GM19372 (cell line): ENCODE data around the gene OR2B6.
"Not testable (repeated sequence)": the region's sequence is repeated elsewhere in the genome, so short reads cannot be mapped to it uniquely, and the experiment has no call there.

ENCODE experiments used
- ATAC-seq: cut with Tn5 transposase; IDR thresholded peaks from one replicate; pipeline ENCODE4 v1.9.1; 2021; ENCODE audit warnings: mild to moderate bottlenecking, low read depth, moderate library complexity; ENCODE audit not compliant: unreplicated experiment

The OR2B6 gene

GRCh38 chr6:27956941-27957340 is at the start of gene OR2B6:
TSS of gene OR2B6 (plus strand) at chr6:27957241. CDS start at chr6:27957241, 0 bp downstream.
- no peak for ATAC-seq

- ATAC-seq = no peak
These were observed 49.0 kb upstream of the OR2B6 start for GRCh38 chr6:27908017-27908416.

GRCh38 chr6:27911956-27912446 is 45.0 kb upstream of the OR2B6 start, which contains the start of gene OR2B2:
TSS of gene OR2B2 (minus strand) at chr6:27912396. CDS start at chr6:27912319, 77 bp downstream.
- ATAC-seq = no peak

GRCh38 chr6:27922949-27923348 is 34.1 kb upstream of the OR2B6 start:
- no peak for ATAC-seq

GRCh38 chr6:27924179-27924578 is 32.9 kb upstream of the OR2B6 start:
- ATAC-seq = no peak

GRCh38 chr6:27928041-27928440 is 29.0 kb upstream of the OR2B6 start:
- not testable (repeated sequence) for ATAC-seq

- ATAC-seq = not testable (repeated sequence)
These were observed 27.1 kb upstream of the OR2B6 start for GRCh38 chr6:27929930-27930329.

GRCh38 chr6:27931209-27931608 is 25.8 kb upstream of the OR2B6 start:
- ATAC-seq = no peak

- ATAC-seq = no peak
These were observed 16.3 kb upstream of the OR2B6 start for GRCh38 chr6:27940766-27941165.

- not testable (repeated sequence) for ATAC-seq
These were observed 14.0 kb upstream of the OR2B6 start for GRCh38 chr6:27943072-27943471.

- no peak for ATAC-seq
These were observed 8.8 kb upstream of the OR2B6 start for GRCh38 chr6:27948237-27948636.

GRCh38 chr6:27951040-27951439 is 6.0 kb upstream of the OR2B6 start:
- no peak for ATAC-seq

- ATAC-seq = no peak
These were observed 475 bp downstream of the OR2B6 start for GRCh38 chr6:27957516-27957915.

GRCh38 chr6:27962506-27962905 is 5.5 kb downstream of the OR2B6 start:
- no peak for ATAC-seq

GRCh38 chr6:27966044-27966443 is 9.0 kb downstream of the OR2B6 start:
- no peak for ATAC-seq

GRCh38 chr6:27966816-27967426 is 9.9 kb downstream of the OR2B6 start:
- ATAC-seq = no peak

GRCh38 chr6:27970444-27970843 is 13.4 kb downstream of the OR2B6 start:
- ATAC-seq = no peak

GRCh38 chr6:27972750-27973149 is 15.7 kb downstream of the OR2B6 start:
- ATAC-seq = no peak

GRCh38 chr6:27977387-27977786 is 20.3 kb downstream of the OR2B6 start:
- no peak for ATAC-seq

GRCh38 chr6:27978705-27979104 is 21.7 kb downstream of the OR2B6 start:
- no peak for ATAC-seq

GRCh38 chr6:27980111-27980510 is 23.1 kb downstream of the OR2B6 start:
- no peak for ATAC-seq

- no peak for ATAC-seq
These were observed 30.1 kb downstream of the OR2B6 start for GRCh38 chr6:27986928-27987725.
